Left kidney (tissue), 2 donors: ENCODE measurements around the gene MAP2K1. TPM values are rescaled to one million over a fixed set of nuclear protein-coding genes. Genes with fewer than 3 reads are reported as not detected.
"Not testable (repeated sequence)": the region's sequence is repeated elsewhere in the genome, so short reads cannot be mapped to it uniquely, and the experiment has no call there.

ENCODE experiments used
- DNase-seq: peaks from one replicate; pipeline ENCODE4 v3.0.0-alpha.2; 2013
- polyA plus RNA-seq: library from polyadenylated mRNA; unstranded; fragments of 120-200 nt; gene quantifications from one replicate; pipeline ENCODE4 v1.2.1, GENCODE V29; 2013; ENCODE audit not compliant: insufficient read length

The MAP2K1 gene
- polyA plus RNA-seq, 1 donor, result 52.0 TPM

- DNase-seq, result no peak
These were observed 87.4 kb downstream of the MAP2K1 start for GRCh38 chr15:66474135-66474534.

- DNase-seq, result no peak
These were observed 88.3 kb downstream of the MAP2K1 start for GRCh38 chr15:66474963-66475362.

GRCh38 chr15:66476535-66476934 is 89.8 kb downstream of the MAP2K1 start:
- DNase-seq, result no peak

GRCh38 chr15:66477011-66477410 is 90.3 kb downstream of the MAP2K1 start:
- no peak for DNase-seq

GRCh38 chr15:66480267-66480666 is 93.6 kb downstream of the MAP2K1 start:
- no peak for DNase-seq

GRCh38 chr15:66481107-66481856 is 94.6 kb downstream of the MAP2K1 start:
- no peak for DNase-seq

- no peak for DNase-seq
These were observed 95.8 kb downstream of the MAP2K1 start for GRCh38 chr15:66482539-66482938.

GRCh38 chr15:66483131-66483566 is 96.4 kb downstream of the MAP2K1 start:
- DNase-seq, result no peak

GRCh38 chr15:66484539-66485112 is 97.9 kb downstream of the MAP2K1 start:
- no peak for DNase-seq

GRCh38 chr15:66486887-66487286 is 100.2 kb downstream of the MAP2K1 start:
- no peak for DNase-seq

GRCh38 chr15:66488525-66488924 is 101.8 kb downstream of the MAP2K1 start:
- no peak for DNase-seq

GRCh38 chr15:66489179-66489791 is 102.6 kb downstream of the MAP2K1 start:
- no peak for DNase-seq

GRCh38 chr15:66491846-66492245 is 105.1 kb downstream of the MAP2K1 start:
- DNase-seq, result no peak

GRCh38 chr15:66494262-66494661 is 107.5 kb downstream of the MAP2K1 start:
- no peak for DNase-seq

- DNase-seq, result no peak
These were observed 110.3 kb downstream of the MAP2K1 start for GRCh38 chr15:66496951-66497501.

- DNase-seq, result peak; percentile 92
These were observed 111.1 kb downstream of the MAP2K1 start, which contains the start of gene SNAPC5 for GRCh38 chr15:66497502-66498455. Gene SNAPC5 (minus strand): TSS chr15:66497762. CDS start chr15:66497731, 31 bp downstream.

- DNase-seq, result no peak
These were observed 112.0 kb downstream of the MAP2K1 start for GRCh38 chr15:66498501-66499386.

GRCh38 chr15:66500346-66500745 is 113.6 kb downstream of the MAP2K1 start:
- not testable (repeated sequence) for DNase-seq

- no peak for DNase-seq
These were observed 115.8 kb downstream of the MAP2K1 start for GRCh38 chr15:66502491-66502890.

- not testable (repeated sequence) for DNase-seq
These were observed 116.4 kb downstream of the MAP2K1 start for GRCh38 chr15:66503041-66503648.
